Activated CD4-positive, alpha-beta T cell treated with anti-CD3 and anti-CD28 coated beads, Interleukin-2, amount 50 U/mL, for 48 hours (primary cell): ENCODE data around the gene PADI2.

ENCODE experiments used
- DNase-seq, 2 experiments: peaks; one replicate each; pipeline ENCODE4 v3.0.0-alpha.2; 2020

PADI2 gene

DNA sequence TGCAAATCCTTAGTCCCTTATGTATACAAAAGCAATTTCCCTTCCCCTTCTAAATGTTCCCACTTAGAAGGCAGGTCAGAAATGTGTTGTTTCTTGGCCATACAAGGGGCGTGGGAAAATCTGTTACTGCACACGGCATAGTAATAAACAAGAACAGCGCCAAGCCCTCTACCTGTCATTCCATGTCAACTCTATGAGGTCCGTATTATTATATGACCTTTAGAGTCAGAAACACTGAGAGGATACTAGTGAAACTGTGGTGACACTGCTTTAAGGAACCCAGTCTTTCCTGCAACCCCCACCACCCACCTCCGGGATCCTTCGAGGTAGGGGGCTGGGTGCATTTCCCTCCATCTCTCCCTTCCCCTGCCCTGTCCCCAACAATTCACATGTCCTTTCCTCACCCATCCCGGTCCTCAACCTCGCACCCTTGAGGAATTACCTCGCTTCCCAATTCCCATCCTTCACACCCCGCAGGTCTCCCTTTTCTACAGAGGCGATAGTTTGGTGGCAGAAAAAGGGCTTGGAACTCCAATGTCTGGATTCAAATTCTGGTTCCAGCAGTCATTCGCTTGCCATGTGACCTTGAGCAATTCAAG, 66.1 kb downstream of the PADI2 start:
- no peak for DNase-seq

DNA sequence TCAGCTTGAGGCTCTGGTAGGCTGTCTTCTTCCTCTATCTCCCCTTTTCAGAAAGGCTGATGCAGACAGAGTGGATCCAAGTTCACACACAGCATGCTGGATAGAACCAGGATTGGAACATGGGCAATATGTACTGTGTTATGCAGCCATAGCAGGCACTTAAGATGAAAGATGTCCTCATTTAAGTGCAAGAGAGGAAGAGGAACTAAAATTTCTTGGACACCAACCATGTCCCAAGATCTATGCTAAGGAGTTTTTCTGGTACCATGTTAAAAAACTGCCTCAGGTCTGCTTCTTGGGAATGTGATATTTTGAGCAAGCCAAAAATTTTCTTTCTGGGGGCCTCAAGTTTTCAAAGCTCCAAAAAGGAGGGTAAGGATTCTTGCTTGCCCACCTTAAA, 66.6 kb downstream of the PADI2 start:
- DNase-seq = no peak

DNA sequence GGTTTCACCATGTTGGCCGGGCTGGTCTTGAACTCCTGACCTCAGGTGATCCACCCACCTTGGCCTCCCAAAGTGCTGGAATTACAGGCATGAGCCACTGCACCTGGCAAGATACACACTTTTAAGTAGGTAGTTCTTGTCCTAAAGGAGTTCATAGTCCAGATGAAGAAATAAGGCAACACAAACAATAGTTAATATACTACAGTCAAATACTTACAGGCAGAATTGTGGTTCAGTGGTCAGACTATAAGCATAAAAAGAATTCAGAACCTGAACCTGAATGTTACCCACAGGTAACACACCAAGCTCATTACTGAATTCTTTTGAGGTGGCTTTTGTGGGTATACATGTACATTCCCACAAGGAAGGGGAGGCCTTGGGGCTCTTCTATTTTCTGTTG, 67.2 kb downstream of the PADI2 start:
- no peak for DNase-seq

DNA sequence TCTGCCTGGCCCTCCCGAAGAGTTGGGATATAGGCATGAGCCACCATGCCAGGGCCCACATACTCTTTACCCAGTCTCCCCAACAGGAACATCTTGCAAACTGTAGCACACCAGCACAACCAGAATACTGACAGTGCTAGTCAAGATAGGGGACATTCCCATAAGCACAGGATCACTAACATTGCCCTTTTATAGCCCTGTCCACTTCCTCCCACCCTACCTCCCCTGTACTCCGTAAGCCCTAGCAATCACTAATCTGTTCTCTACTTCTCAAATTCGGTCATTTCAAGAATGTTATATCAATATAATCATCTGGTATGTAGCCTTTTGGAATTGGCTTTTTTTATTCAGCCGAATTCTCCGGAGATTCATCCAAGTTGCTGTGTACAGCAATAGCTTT, 71.3 kb downstream of the PADI2 start:
- DNase-seq = no peak

DNA sequence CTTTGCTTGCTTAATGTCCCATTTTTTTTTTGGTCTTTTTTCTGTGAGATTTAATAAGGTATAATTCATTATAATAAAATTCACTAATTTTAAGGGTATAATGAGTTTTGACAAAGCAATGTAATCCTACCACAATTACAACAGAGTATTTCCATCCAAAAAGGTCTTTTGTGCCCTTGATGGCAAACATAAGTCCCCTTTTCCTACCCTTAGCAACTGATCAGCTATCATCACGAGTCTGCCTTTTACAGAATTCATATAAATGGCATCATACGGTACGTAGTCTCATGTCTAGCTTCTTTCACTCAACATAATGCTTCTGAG, 73.0 kb downstream of the PADI2 start:
- no peak for DNase-seq

DNA sequence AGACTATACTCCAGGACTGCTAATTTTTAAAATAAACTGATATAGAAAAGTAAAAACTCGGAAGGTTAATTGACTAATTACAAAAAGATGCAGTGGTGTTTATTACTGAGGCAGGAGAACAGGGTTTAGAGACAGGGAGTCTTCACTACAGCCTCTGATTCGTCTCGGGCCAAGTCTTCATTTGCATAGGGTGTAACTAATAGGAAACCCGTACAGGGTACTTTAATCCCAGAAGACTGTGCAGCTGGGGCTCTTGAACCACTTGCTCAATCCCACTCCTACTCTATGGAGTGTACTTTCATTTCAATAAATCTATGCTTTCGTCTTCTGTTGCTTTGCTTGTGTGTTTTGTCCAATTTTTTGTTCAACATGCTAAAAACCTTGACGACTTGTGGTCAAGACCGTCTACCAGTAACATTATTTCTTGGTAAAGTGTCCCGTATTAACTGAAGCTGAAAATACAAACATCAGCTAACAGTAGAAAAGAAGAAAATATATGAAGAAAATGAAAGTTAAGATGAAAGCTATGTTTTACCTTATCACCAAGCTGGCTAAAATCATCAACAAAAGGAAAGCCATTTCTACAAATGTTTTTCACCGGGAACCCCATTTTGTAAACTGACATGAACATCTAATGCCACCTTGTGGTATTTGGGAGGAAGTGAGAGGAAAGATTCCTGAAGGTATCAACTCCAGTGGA, 73.5 kb downstream of the PADI2 start:
- no peak for DNase-seq

DNA sequence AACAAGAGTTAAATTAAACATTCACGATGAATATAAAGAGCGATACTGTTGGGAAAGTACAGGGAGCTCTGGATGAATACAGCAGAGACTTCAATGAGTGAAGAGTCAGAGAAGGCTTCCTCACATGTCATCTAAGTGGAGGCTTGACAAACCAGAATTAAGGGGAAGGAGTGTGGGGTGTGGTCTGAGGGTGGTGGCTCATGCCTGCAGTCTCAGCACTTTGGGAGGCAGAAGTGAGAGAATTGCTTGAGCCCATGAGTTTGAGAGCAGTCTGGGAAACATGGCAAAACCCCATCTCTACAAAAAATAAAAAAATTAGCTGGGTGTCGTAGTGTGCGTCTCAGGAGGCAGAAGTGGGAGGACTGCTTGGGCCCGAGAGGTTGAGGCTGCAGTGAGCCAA, 74.1 kb downstream of the PADI2 start:
- DNase-seq = no peak

DNA sequence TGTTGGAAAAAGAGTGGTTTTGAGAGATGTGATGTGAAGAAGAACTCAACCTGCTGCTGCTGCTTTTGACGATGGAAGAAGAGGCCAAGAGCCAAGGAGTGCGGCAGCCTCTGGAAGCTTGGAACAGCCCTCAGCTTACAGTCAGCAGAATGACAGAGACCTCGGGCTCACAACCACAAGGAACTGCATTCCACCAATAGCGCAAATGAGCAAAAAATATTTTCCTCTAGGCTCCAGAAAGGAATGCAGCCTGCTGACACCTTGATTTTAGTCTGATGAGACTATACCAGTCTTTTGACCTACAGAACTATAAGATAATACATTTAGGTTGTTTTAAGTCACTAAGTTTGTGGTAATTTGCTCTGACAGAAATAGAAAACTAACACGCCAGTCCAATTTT, 75.6 kb downstream of the PADI2 start:
- no peak for DNase-seq

DNA sequence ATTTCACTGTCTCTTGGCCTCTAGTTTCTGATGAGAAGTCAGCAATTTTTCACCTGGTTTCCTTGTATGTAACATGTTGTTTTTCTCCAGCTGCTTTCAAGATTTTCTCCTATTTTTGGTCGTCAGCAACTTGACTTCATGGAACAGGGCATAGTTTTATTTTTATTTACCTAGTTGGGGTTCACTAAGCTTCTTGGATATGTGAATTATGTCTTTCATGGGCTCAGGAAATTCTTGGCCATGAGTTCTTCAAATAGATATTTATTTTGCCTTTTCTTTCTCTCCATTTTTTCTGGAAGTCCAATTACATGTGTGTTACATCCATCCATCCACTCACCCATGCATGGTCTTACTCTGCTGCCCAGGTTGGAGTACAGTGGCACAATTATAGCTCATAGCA, 79.1 kb downstream of the PADI2 start:
- no peak for DNase-seq

DNA sequence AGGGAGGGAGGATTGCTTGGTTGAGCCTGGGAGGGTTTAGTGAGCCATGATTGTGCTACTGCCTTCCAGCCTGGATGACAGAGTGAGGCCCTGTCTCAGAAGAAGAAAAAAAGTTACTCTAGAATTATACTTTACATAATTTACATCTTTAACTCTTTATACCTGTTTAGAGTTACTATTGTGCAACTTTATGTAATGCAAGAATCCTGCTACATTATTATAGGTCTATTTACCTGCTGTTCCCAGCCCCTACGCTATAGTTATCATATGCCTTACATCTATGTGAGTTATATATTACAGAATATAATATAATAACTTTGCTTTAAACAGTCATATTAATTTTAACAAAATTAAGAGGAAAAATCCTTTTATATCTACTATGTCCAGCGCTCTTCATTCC, 79.7 kb downstream of the PADI2 start:
- no peak for DNase-seq

DNA sequence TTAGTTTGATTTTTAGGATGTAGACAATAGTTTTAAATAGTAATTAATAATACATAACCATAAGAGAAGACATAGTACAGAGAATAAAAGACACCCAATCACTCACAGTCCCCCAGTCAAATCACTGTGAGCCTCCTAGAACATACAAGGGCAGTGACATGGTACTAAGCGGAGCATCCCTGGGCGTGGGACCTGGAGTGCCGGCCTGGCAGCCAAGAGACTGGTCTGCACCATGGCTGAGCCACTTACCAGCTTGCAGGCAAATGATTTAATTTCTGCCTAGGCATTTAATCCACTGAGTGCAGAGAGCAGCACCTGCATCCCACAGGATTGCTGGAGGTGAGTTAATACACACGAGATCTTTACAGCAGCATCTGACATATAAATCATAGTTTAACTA, 85.8 kb downstream of the PADI2 start:
- DNase-seq = no peak

DNA sequence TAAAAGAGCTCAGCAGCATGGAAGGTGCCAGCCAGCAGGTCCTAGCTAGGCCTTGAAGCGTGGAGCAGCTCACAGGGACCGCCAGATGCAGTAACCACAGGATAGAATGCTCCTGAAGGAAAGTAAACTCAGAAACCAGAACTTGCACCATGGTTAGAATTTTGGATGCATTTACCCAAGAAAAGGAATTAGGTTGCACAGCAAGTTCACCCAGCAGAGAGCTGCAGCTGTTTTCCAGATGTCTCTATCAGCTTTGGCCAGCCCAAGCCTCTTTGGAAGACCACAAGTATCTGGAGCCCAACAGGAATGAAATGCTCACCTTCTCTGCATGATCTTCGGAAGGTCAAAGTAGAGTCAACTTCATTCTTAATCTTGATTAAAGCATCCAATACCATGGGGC, 86.5 kb downstream of the PADI2 start:
- DNase-seq = no peak

DNA sequence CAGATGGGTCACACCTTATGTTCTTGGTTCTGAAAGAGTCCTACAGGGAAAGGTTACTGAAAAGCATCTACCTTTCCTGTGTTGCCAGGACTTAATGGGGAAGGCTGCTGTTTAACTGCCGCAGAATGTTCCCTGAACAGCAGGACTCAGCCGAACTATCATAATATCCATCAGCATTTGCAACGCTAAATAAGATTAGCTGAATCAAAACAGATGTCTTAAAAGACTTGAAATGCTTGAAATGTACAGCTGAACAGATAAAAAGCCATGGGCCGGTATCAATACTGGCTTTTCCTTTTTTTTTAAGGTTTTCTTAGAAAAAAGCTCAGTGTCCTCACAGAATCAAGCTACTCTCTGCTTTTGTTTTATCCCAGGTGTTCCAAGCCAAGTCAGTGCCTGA, 87.8 kb downstream of the PADI2 start:
- no peak for DNase-seq

DNA sequence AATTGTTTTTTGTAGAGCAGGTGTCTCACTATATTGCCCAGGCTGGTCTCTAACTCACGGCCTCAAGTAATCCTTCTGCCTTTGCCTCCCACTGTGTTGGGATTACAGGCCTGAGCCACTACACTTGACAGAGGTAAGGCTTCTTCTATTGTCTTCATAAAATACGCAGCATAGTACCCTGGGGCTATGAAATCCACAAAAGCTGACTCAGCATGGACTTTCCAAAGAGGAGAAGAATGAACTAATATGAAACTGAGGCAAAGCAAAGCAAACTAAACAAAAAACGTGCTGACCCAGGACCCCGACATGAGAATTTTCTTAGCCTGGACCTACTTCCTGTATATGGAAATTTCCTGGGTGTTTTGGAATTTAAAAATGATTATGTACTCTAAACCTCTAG, 89.0 kb downstream of the PADI2 start:
- DNase-seq = no peak

DNA sequence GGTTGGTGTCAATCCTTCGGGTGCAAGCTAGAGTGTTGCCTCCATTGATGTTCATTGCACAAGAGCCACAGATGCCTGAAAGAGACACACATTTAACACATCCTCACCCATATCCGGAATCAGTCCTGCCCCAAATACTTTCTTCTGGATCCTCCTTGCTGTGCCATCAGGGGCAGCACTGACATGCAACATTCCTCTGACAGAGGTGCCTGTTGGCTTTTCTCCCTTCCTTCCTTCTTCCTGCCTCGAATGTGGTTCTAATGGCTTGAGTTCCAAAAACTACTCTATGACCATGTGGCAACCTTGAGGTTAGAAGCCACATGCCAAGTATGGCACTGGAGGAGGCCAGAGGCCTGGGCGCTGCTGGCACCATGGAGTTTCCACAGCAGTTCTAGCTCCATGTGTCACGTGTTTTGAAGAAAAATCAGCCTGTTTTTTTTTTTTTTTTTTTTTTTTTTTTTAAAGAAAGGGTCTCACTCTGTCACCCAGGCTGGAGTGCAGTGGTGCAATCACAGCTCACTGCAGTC, 90.5 kb downstream of the PADI2 start:
- no peak for DNase-seq

DNA sequence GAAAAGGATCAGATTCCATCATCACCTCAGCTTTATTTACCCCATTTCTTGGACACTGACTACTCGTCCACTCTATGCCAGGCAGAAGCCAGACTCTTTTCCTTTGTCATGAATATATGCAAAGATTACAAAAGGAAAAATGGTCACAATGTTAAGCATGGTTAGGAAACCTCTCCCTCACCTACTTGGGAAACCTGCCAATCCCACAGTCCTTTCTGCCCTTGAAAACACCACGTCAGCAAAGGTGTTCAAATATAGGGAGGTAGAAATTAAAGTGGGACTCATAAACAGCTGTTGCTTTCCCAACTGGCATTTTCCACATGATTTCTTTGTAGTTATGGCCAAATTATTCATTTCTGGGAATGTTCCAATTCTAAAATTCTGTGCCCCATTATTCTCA, 91.4 kb downstream of the PADI2 start:
- DNase-seq = no peak

DNA sequence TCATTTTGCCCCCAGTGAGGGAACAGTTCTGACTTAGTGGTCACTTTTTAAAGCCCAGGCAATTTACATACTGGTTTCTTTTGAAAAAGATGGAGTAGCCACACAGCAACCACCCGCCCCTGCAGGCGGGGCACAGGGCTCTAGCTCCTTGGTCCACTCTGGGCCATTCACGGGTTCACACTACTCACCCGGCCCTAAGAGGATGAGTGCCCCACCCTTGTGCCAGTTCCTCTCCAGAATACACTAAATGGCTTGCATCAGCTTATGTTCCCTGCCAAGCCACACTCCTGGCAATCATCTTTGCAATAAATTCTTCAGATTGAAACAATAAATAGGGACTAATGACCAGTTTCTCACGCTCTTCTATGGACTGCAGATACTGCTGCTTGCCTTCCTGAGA, 91.8 kb downstream of the PADI2 start:
- no peak for DNase-seq

DNA sequence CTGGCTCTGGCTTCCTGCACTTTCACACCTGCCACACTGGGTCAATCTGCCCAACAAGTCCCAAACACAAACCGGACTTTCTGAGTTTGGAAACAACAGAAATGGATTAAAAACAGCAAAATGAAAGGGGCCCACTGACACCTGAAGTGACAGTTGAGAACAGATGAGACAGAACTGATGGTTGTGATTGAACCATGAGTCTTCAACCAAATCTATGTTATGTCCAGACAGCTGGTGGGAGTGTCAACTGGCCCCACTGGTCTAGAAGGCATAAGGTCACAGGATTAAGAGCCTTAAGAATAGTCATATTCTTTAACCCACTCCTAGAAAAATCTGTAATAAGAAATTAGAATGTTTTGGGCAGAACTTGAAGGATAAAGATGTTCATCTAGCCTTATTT, 94.5 kb downstream of the PADI2 start:
- no peak for DNase-seq

DNA sequence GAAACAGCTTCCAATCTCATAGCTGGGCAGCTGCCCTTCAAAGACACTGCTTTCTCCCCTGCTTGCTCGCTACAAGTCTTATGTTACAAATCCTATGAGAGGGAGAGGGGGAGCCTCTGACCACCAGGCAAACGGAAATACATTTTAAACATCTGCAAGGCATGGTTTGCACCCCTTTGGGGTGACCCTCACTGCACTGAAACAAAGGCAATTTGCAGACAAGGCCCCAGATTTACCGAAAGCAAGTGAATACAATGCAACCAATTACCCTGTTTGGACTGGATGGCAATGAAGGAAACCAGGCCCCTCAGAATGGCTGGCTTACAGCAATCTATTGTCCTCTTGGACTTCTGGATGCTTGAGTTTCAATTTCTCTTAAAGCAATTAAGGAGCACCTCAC, 95.7 kb downstream of the PADI2 start:
- DNase-seq = no peak

DNA sequence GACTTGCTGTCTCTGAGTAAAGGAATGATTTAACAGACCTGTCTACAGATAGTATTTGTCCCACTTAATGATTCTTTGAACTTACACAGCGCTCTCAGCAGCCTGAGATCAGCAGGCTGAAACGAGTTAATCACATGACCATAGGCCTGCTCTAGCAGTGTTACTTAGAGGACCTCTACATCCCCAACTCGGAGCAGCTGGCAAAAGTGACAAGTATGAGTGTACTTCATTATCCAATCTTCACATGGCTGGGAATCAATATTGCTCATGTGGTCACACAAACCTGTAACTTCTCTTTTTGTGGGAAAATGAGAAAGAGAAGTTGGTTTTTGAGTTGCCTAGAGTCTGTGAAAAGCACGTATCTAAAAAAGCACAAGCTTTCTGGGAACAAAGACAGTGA, 96.1 kb downstream of the PADI2 start:
- DNase-seq = no peak

DNA sequence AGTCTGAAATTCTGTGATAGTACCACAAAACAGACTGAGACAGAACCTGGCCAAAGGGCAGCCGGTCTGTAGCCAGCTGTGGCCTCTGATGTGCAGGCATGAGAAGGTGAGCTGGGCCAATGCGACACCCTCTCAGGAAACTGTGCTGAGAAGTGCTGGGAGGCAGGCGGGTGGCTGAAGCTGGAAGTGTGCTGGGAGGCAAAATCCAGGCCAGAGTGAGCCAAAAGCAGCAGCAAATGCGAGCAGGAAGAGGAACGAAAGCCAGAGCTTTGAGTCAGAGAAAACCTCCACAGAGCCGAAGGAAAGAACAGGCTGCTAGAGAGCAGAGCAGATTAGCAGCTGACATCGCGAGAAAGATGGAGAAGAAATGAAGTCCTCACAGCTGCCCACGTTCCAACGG, 97.4 kb downstream of the PADI2 start:
- DNase-seq = no peak

DNA sequence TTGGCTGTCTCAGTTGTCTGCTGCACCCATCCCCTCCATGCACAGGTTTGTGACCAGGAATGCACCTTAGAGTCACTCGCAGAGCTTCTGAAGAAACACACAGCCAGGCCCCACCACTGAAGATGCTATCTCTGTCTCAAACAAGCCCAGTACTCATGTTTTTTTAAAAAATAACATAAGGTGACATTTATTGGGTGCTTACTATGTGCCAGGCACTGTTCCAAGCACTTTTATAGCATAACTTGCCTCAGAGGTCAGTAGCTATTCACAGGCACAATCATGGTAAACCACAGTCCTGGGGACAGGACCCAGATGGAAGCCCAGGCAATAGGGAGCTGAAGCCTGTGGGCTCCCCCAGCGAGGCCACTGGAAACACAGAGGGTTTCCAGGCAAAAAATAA, 98.7 kb downstream of the PADI2 start:
- DNase-seq = no peak

DNA sequence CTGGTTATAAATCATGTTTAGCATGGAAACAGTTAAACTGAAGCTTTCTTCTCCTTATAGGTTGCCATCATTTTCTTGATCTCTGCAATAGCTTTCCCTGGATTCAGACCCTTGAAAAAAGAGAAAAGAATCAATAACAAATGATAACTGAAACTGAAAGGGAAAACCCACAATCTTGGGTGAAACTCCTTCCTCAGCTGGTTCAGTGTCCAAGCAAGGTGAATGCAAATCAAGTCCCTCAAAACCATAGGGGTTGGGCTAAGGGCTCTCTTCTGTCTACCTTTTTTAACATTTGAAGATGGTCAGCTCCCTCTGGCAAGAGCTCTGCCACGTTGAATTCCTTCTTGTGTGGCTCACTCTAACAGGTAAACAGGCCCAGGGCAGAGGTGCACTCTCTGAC, 100.4 kb downstream of the PADI2 start:
- DNase-seq = no peak

DNA sequence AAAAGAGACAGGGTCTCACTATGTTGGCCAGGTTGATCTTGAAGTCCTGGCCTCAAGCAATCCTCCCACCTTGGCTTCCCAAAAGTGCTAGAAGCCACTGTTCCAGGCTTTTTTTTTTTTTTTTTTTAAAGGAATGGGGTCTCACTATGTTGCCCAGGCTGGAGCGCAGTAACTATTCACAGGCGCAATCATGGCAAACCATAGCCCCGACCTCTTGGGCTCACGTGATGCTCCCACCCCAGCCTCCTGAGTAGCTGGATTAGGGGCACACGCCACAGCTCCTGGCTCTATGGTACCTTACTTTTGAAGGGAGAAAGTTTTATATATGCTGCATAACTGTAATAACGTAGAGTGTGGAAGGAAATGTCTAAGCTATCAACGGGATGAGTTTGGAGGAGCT, 101.8 kb downstream of the PADI2 start:
- DNase-seq = no peak
